Measurements from ENCODE around the gene DPP8.

- TF ChIP-seq CTCF (IDR thresholded peaks at IDR 0.05; ENCODE audit: borderline replicate concordance, extremely low read depth, low read length, poor library complexity, severe bottlenecking) (no peak), EZH2 (IDR thresholded peaks at IDR 0.05; ENCODE audit: borderline replicate concordance, low read depth, low read length, severe bottlenecking) (no peak)
Measured at GRCh38 chr15:65399001-65399706, 118.3 kb downstream of the DPP8 start.

Measured in DND-41 (cell line).